ENCODE data around the gene ME2.

DNA sequence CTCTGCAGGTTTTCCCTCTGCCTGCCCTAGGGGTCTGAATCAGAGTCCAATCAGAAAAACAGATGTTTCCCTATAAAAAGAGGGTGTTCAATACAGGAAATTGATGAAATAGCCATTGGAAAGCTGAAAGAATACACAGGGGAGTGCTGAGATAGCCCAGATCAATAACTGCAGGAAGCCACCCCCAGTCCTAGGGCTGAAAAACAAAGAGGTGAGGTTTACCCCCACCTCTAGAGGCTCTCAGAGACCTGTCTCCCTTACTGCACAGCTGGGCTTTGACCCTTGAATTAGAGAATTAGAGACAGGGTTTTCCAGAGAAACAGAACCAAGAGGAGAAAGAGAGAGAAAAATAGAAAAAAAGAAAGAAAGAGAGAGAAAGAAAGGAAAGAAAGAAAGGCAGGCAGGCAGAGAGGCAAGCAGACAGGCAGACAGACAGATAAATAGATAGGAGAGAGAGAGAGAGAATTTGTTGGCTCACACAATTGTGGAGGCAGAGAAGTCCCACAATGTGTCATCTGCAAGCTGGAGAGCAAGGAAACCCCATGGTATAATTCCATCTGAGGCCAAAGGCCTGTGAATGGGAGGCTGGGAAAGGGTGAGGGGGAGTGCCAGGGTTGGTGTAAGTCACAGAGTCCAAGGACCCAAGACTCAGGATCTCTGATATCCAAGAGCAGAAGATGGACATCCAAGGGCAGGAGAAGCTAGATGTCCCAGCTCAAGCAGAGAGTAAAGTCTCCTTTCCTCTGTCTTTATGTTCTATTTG, 18.9 kb upstream of the ME2 start:
- TF ChIP-seq FOXM1 (IDR thresholded peaks at IDR 0.05; ENCODE audit: borderline replicate concordance) (no peak), TARDBP (IDR thresholded peaks at IDR 0.05) (no peak), BHLHE40 (IDR thresholded peaks at IDR 0.05; ENCODE audit: borderline replicate concordance) (no peak), SUZ12 (IDR thresholded peaks at IDR 0.05) (no peak), NFRKB (IDR thresholded peaks at IDR 0.05) (no peak), CTBP1 (IDR thresholded peaks at IDR 0.05; ENCODE audit: borderline replicate concordance) (no peak), ELF4 (IDR thresholded peaks at IDR 0.05) (no peak), L3MBTL2 (conservative IDR thresholded peaks at IDR 0.05) (no peak), SP1 (IDR thresholded peaks at IDR 0.05) (no peak), FOXA1 (IDR thresholded peaks at IDR 0.05) (no peak)

Measured in HEK293T (cell line).